HG03039 (cell line): ENCODE data around the gene MAGI1.
"Not testable (repeated sequence)": the region's sequence is repeated elsewhere in the genome, so short reads cannot be mapped to it uniquely, and the experiment has no call there.

Experiments
- ATAC-seq: cut with Tn5 transposase; IDR thresholded peaks from one replicate; pipeline ENCODE4 v1.9.1; 2021; ENCODE audit warnings: mild to moderate bottlenecking, moderate library complexity; ENCODE audit not compliant: unreplicated experiment

The MAGI1 gene

DNA sequence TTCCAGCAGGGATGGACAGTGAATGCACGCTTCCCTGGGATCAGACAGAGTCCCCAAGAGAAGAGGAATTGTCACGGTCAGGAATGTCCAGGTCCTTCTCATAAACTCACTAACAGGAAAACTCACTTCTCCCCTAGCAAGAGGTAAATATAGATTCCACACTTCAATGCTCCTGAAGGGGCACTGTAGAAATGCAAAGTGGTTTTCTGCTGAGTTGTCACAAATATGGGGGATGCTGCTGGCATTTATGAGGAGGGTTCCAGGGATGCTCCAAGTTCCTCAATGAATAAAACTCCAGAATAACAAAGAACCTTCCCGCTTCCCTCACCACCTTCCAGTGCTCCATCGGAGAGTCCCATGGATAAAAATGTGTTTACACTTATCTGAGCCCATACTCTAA lies 423.4 kb downstream of the MAGI1 start:
- ATAC-seq: no peak

DNA sequence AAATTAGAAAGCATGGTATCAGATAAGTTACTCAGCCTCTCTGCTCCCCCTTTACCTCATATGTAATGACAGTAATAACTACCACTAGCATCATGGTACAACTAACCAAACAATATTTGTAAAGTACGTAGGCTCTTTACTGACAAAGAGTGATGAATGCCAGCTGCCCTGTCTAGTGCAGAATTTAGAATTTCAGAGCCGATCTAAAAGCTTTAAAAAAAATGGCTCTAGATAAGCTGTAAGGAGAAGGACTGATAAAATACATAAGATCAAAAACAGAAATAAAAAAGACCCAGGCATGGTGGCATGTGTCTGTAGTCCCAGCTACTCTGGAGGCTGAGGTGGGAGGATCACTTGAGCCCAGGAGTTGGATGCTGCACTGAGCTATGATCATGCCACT lies 424.1 kb downstream of the MAGI1 start:
- ATAC-seq: no peak

GRCh38 chr3:65607965-65608460 lies 430.7 kb downstream of the MAGI1 start:
- not testable (repeated sequence) for ATAC-seq

- no peak for ATAC-seq
Observed at GRCh38 chr3:65607101-65607500, 431.6 kb downstream of the MAGI1 start.

DNA sequence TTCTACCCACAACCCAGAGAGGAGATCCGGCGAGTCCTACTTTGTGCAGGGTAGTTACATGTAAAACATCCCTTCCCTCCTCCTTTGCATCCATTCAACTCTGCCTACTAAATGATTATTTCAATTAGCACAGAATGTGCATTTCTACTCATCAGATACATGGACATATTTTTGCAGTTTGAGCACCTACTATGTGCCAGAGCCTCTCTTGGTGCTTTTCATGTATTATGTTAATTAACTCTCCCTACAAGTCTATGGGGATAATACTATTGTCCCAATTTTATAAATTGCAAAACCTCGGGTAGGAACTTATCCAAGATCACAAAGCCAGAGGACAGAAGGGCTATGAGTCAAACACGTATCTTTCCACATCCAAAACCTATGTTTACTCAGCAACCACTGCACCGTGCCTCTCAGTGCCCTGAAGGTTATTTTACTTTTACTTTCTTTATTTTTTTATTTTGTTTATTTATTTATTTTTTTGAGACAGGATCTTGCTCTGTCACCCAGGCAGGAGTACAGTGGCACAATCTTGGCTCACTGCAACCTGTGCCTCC lies 432.8 kb downstream of the MAGI1 start:
- ATAC-seq: no peak

DNA sequence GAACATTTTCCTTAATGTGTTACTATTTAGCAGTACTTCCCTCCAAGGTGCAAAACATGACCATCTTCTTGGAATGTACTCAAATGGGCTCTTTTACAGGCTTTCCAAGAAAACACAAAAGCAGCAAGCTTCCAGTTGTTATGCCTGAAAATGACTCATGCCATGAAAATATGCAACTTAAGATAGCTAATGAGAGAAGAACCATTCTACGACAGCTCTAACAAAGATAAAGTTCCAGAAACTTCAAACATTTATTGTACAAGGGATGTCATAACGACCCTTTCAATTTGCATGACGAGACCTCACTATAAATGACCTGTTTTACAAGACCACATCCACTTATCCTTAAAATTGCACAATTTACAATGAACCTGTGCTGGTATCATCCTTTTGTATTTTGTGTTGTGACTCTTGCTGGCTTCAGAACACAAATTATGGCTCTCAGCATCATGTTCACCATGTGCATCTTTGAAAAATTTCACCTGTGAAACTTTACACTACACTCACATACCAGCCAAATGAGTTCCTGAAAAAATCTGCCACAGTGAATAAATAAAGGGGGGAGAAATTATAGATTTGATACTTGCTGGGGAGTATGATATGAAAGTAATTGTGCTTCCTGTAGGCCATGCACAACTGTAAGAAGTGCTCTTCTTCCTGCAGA lies 433.7 kb downstream of the MAGI1 start:
- ATAC-seq: no peak

DNA sequence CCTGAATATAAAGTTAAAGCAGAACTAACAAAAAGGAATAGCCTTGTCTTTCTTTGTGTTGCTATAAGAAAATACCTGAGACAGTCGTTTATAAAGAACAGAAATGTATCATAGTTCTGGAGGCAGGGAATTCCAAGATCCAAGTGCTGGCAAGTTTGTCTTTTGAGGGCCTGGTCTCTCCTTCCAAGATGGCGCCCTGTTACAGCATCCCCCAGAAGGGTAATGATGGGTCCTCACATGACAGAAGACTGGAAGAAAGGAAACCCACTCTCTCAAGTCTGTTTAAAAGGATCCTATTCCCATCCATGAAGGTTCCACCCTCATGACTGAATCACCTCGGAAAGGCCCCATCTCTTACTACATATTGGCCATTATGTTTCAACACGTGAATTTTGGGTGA lies 435.1 kb downstream of the MAGI1 start:
- ATAC-seq: no peak

DNA sequence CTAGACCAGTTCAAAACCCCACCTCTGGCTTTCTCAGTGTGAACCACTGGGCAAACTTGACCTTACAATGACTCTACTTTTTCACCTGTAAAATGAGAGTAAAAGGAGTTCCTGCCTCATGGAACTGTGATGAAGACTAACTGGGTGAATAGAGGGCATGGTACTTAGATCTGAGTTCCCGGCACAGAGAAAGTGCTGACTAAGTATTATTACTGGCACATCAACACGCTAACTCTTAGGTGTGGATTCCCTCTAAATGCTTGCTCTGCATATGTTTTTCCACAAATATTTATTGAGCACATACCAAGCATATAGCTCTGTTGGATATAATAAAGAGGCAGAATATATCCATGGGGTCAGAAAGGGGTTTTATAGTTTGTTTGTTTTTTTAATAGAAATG lies 437.8 kb downstream of the MAGI1 start:
- ATAC-seq: no peak

DNA sequence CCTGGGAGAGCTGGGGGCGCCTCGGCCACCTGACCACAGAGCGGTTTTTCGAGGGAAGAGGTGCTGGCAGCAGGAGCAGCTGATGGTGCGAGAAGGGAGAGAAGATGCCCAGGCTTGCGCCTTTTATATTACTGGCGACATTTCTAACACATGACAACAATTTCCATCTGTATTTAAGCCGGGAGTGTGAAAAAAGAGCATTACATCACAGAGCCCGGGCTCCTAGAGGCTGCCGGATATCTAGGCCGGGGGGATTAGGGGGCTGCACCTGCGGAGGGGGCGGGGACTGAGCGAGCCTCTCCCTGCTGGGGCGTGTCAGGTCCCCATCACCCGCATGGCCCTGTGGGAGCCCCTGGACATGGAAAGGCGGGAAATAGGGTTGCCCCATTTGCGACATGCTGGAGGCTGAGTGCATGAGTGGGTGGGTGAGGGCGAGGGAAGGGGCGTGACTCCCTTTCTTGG lies 440.7 kb downstream of the MAGI1 start:
- no peak for ATAC-seq

GRCh38 chr3:65597226-65597951 lies 441.3 kb downstream of the MAGI1 start:
- ATAC-seq: no peak

DNA sequence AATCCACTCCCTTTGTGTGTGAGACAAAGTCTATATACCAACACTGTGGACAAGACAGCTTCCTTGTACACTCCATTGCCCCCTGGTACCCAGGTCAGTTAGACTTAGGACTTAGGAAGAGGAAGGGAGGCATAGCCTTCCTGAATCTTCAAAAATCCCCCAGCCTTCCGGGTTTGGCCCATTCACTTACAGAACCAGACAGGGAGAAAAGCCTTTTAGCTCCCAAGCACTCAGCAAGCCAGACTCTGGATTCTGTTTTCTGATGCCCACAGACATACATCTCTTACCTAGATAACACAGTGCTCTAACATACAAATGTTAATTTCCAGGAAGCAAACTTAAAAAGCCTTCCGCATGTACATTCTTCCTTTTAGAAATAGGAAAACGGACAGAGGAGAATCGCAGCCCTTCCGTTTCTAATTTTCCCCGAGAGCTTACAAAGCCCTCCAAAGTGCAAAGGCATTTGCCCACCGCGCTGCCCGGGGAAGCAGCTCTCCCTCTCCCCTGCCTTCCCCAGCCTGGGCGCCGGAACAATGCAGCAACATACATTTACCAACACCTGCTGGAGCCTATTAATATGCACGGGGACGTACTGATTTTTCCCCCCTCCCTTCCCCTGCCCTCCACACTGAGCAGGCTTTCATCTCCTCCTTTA lies 442.0 kb downstream of the MAGI1 start:
- ATAC-seq: no peak

GRCh38 chr3:65596029-65596300 lies 442.8 kb downstream of the MAGI1 start:
- ATAC-seq: no peak

DNA sequence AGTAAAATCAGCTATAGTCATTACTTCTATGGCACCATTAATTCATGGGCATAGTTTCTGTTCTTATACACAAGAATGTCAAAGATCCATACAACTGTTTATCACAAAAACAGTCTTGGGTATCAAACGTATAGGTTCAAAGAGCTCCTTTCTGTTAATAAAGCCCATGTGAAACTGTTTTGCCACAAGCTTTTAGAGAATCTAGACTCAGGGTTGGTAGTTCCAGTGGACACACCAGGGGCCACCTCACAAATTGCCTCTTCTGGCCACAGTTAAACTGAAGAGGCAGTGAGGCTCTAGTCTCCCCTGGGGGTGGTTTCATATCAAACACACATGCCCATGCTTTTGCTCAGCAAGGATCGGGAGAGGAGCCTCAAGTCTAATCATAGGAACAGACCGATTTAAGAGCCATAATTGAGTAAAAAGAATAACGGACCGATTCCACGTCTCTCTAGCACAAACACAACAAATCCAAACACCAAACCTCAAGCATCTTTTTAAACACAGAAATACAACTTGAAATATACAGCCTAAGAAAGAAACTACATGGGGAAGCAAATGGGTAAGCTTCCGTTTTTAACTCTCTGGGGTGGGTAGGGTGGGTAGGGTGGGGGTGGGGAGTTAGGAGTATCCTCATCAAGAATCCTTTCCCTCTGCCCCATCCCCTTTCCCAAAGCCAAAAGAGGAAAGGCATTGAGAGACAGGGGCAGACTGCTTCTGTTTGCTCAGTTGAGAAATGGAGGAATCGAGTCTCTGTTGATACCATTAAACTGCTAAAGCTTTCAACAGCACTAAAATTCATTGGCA lies 443.3 kb downstream of the MAGI1 start:
- ATAC-seq: no peak

- ATAC-seq: no peak
Observed at GRCh38 chr3:65593780-65594752, 444.7 kb downstream of the MAGI1 start.

DNA sequence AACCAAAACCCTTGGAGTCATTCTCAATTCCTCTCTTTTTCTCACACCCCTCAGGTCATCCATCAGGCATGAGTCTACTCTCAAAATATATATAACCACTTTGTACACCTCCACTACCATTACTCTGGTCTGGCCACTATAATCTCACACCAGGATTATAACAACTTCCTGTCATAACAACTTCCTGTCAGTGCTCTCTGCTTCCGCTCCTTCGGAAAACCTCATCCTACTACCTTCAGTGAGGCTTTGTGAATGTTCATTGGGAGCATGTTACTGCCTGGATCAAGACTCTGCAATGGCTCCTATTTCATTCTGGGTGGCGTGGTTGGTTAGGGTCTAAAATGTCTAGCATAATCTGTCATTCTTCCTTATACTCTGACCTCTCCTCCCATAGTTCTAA lies 447.4 kb downstream of the MAGI1 start:
- ATAC-seq: no peak

DNA sequence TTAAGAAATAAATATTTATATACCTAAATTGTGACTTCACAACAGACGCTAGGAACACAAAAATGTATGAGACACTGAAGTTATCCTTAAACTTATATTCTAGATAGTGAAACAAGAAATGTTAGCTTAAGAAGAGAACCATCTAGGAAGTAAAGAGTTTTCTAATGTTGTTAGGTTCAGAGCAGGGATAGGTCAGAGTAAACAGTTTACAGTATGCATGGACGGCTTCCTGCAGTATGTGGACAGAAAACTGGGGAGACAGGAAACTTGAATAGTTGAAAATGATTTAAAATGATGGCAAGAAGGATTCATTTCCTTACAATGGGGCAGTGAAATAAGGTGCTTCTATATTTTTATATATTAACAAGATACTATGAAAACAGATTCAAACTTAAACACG lies 449.8 kb downstream of the MAGI1 start:
- no peak for ATAC-seq

- ATAC-seq: no peak
Observed at GRCh38 chr3:65587650-65588439, 450.9 kb downstream of the MAGI1 start.

DNA sequence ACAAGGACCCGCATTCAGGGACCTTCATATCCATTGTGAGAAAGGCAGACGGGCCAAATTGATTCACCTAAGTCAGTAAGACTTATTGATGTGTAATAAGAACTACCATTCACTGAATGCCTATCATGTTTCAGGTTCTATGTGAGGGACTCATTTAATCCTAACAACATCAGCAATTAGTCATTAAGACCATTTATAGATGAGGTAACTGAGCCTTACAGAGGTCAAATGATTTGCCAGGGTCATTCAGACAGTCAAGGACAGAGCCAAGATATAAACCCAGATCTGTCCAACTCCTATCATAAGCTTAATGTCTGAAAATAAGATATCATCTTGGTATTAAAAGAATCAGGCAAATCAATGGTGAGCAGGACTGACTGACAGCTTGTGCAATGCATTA lies 453.8 kb downstream of the MAGI1 start:
- ATAC-seq: no peak

GRCh38 chr3:65584002-65584401 lies 454.7 kb downstream of the MAGI1 start:
- no peak for ATAC-seq
